Measurements from ENCODE around the gene MYL3.

DNA sequence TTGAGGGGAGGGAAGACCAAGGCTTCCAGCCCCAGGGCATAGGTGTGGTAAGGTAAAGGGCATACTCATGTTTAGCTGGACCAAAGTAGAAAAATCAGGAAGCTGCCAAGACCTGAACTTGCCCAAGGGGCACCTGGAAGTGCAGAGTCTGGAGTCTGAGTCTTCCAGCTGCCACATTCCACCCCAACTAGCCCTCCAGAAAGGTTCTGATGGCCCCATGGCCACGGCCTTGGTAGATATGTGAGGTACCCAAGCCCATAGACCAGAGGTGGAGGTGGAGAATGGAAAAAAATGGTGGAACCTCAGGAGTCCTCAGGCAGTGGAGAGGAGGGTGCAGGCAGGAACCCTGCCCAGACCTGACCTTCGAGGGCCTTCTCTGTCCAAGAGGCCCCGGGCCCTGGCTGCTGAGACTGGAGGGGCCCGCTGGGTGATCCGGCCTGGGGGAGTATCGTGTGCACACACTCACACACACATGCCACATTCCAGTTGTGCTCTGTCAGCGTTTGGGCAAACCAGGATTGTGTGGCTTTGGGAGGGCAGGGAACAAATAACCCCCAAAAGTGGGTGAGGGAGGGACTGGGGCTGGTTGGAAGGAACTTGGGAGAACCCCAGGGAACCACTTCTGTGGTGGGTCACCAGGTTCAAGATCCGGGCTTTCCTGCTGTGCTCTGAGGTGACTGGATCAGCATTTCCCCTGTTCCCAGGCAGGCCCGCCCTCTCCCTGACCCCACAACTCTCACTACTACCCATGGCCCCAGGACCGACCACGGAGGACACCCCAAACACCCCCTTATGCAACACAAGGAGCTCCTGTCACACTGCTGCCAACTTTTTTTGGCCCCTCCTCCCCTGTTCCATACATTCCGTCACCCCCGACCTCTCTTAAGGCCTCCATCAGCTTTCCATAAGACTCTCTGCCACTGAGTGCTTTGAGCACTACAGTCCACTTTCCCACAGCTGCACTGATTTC lies 11.6 kb downstream of the MYL3 start:
- TF ChIP-seq, protein P1, sequence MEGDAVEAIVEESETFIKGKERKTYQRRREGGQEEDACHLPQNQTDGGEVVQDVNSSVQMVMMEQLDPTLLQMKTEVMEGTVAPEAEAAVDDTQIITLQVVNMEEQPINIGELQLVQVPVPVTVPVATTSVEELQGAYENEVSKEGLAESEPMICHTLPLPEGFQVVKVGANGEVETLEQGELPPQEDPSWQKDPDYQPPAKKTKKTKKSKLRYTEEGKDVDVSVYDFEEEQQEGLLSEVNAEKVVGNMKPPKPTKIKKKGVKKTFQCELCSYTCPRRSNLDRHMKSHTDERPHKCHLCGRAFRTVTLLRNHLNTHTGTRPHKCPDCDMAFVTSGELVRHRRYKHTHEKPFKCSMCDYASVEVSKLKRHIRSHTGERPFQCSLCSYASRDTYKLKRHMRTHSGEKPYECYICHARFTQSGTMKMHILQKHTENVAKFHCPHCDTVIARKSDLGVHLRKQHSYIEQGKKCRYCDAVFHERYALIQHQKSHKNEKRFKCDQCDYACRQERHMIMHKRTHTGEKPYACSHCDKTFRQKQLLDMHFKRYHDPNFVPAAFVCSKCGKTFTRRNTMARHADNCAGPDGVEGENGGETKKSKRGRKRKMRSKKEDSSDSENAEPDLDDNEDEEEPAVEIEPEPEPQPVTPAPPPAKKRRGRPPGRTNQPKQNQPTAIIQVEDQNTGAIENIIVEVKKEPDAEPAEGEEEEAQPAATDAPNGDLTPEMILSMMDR (conservative IDR thresholded peaks at IDR 0.05; ENCODE audit: low read depth, low read length) = no peak
- no peak for TF ChIP-seq EZH2phosphoT487 (IDR thresholded peaks at IDR 0.05; ENCODE audit: borderline replicate concordance, low read length)
- no peak for TF ChIP-seq EZH2 (IDR thresholded peaks at IDR 0.05; ENCODE audit: low read length, unreplicated experiment)
